Mesendoderm (in vitro differentiated cells): ENCODE data around the gene MTCL3.

ENCODE experiments used
- DNase-seq: peaks from one replicate; pipeline ENCODE4 v3.0.0; 2013
- H2AK5ac ChIP-seq: 2 replicates; pipeline ENCODE4 v1.6.1; 2013; ENCODE audit warnings: low read length, inconsistent platforms
- H2BK120ac ChIP-seq: 2 replicates; pipeline ENCODE4 v1.6.1; 2013; ENCODE audit warnings: low read depth, mild to moderate bottlenecking, low read length, moderate library complexity, mixed read lengths
- H2BK15ac ChIP-seq: replicated peaks from 2 replicates; pipeline ENCODE4 v1.6.1; 2013; ENCODE audit warnings: low read depth, mild to moderate bottlenecking, moderate library complexity
- H2BK5ac ChIP-seq: 2 replicates; pipeline ENCODE4 v1.6.1; 2013; ENCODE audit warnings: low read length, inconsistent platforms
- H3K18ac ChIP-seq: 2 replicates; pipeline ENCODE4 v1.6.1; 2013; ENCODE audit warnings: mild to moderate bottlenecking, low read length, mixed read lengths
- H3K23ac ChIP-seq: one replicate; pipeline ENCODE4 v1.6.1; 2013; ENCODE audit warnings: low read length
- H3K27ac ChIP-seq: 2 replicates; pipeline ENCODE4 v1.5.1; 2013; ENCODE audit warnings: low read depth, mild to moderate bottlenecking, inconsistent platforms, low read length, moderate library complexity
- H3K27me3 ChIP-seq: 2 replicates; pipeline ENCODE4 v1.6.1; 2013; ENCODE audit warnings: low read length, control low read depth, mild to moderate bottlenecking, inconsistent platforms; ENCODE audit not compliant: insufficient read depth, poor library complexity
- H3K36me3 ChIP-seq: 2 replicates; pipeline ENCODE4 v1.6.1; 2013; ENCODE audit warnings: low read length, inconsistent platforms; ENCODE audit not compliant: control insufficient read depth, insufficient read depth
- H3K4ac ChIP-seq: one replicate; pipeline ENCODE4 v1.6.1; 2013; ENCODE audit warnings: low read depth, mild to moderate bottlenecking, low read length, moderate library complexity
- H3K4me1 ChIP-seq: 2 replicates; pipeline ENCODE4 v1.6.1; 2013; ENCODE audit warnings: low read depth, low read length, inconsistent platforms; ENCODE audit not compliant: control insufficient read depth
- H3K4me2 ChIP-seq: 2 replicates; pipeline ENCODE4 v1.6.1; 2013; ENCODE audit warnings: low read length
- H3K4me3 ChIP-seq: 2 replicates; pipeline ENCODE4 v1.5.1; 2013; ENCODE audit warnings: mild to moderate bottlenecking, low read length
- H3K56ac ChIP-seq: one replicate; pipeline ENCODE4 v1.6.1; 2013; ENCODE audit warnings: low read length
- H3K79me1 ChIP-seq: 2 replicates; pipeline ENCODE4 v1.6.1; 2013; ENCODE audit warnings: low read length, inconsistent platforms
- H3K79me2 ChIP-seq: 2 replicates; pipeline ENCODE4 v1.6.1; 2013; ENCODE audit warnings: mild to moderate bottlenecking, low read length; ENCODE audit not compliant: control insufficient read depth, insufficient read depth
- H3K9ac ChIP-seq: 2 replicates; pipeline ENCODE4 v1.6.1; 2013; ENCODE audit warnings: low read length, inconsistent platforms
- H4K5ac ChIP-seq: one replicate; pipeline ENCODE4 v1.6.1; 2013; ENCODE audit warnings: low read length
- H4K8ac ChIP-seq: one replicate; pipeline ENCODE4 v1.6.1; 2013; ENCODE audit warnings: low read depth, mild to moderate bottlenecking, control low read depth, low read length, moderate library complexity
- WGBS: extraction: QIAGEN DNeasy Blood & Tissue Kit; methylation state at CpG from one replicate; pipeline ENCODE4 v1.1.7; 2013; ENCODE audit warnings: low lambda C conversion rate, missing lambda C conversion rate; ENCODE audit not compliant: insufficient coverage; ENCODE audit errors: extremely low coverage; 5-methylcytosine and 5-hydroxymethylcytosine counted together

The MTCL3 gene

GRCh38 chr6:127518191-127518709, 885 bp downstream of the MTCL3 start:
- Histone ChIP-seq H3K27me3 (no peaks in the 10 kb centered on the region), H2BK5ac (no peak overlapping the region), H3K4me3 (peak overlapping the region; percentile 64), H3K36me3 (no peaks in the 10 kb centered on the region), H4K8ac (no peak overlapping the region), H3K4me1 (peaks cover 2% of the 10 kb centered on the region), H3K4me2 (peak overlapping the region; percentile 49), H3K4ac (no peak overlapping the region), H3K27ac (no peak overlapping the region), H4K5ac (no peak overlapping the region), H2BK15ac (no peak overlapping the region), H3K18ac (no peak overlapping the region), H2BK120ac (no peak overlapping the region), H3K56ac (peak overlapping the region; percentile 37), H2AK5ac (no peak overlapping the region), H3K79me2 (peaks cover 3% of the 10 kb centered on the region), H3K9ac (peak overlapping the region; percentile 62), H3K79me1 (no peaks in the 10 kb centered on the region), H3K23ac (no peak overlapping the region)
- peak; percentile 63 for DNase-seq
- no CpG with 5 or more reads among the region's 10 CpGs for WGBS

DNA sequence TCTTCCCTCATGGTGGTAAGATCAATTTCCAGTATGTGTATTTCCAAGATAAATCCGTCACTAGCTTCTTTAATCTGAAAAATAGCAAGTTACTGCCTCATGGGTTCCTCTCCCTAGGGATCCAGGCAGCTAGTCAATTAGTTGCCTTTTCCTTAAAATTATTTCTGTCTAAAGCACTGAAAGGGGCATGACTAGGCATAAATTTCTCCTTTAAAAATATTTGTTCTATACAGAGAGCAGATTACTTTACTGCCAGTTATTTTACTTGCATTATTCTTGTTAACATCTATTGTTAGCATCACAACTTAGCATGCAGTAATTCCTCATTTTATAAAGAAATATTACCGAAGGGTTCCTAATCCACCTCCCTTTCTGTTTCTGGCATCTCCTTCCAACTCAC, 1.4 kb downstream of the MTCL3 start:
- Histone ChIP-seq H3K56ac (no peak overlapping the region), H3K4me3 (no peak overlapping the region), H3K4ac (no peak overlapping the region), H2BK120ac (no peak overlapping the region), H3K18ac (no peak overlapping the region), H3K23ac (no peak overlapping the region), H2BK15ac (no peak overlapping the region), H3K4me1 (peaks cover 2% of the 10 kb centered on the region), H3K27me3 (no peaks in the 10 kb centered on the region), H3K79me1 (no peaks in the 10 kb centered on the region), H4K8ac (no peak overlapping the region), H3K36me3 (no peaks in the 10 kb centered on the region), H3K27ac (no peak overlapping the region), H2BK5ac (no peak overlapping the region), H2AK5ac (no peak overlapping the region), H3K4me2 (peak overlapping the region; percentile 49), H3K79me2 (peaks cover 3% of the 10 kb centered on the region), H4K5ac (no peak overlapping the region), H3K9ac (peak overlapping the region; percentile 62)
- WGBS = no CpG with 5 or more reads among the region's 2 CpGs
- DNase-seq = no peak

DNA sequence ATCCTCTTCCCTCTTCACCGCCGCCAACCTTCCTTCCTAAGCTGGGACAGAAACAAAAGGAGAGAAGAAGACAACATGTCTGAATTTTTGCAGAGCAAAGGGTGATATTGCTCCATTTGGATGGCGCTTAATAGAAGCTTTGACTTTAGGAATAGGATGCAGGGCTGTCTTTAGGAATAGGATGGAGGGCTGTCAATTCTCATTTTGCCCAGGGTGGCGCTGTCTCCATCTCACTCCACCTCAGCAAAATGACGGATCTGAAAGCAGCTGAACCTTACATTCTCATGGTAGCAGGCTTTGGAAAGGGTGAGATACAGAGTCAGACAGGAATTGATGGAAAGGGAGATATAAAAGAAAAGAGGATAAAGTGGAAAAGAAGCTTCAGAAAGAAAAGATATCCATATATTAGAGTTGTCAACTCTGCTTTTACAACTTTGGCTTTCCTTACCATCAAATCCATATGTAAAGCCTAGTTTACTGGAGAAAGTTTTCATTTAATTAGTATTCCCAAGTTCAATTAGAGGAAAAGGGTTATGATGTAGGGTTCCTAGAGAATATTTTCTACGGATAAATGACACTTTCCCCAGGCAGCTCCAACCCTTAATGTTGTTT, 2.4 kb downstream of the MTCL3 start:
- Histone ChIP-seq H3K27me3 (no peaks in the 10 kb centered on the region), H3K4me2 (peak overlapping the region; percentile 95), H2AK5ac (no peak overlapping the region), H3K4ac (no peak overlapping the region), H3K18ac (no peak overlapping the region), H3K56ac (peak overlapping the region; percentile 69), H2BK120ac (no peak overlapping the region), H4K5ac (no peak overlapping the region), H3K23ac (no peak overlapping the region), H2BK5ac (no peak overlapping the region), H4K8ac (no peak overlapping the region), H2BK15ac (no peak overlapping the region), H3K36me3 (no peaks in the 10 kb centered on the region), H3K9ac (peak overlapping the region; percentile 59), H3K79me1 (no peaks in the 10 kb centered on the region), H3K4me3 (peak overlapping the region; percentile 51), H3K79me2 (peaks cover 3% of the 10 kb centered on the region), H3K4me1 (peaks cover 2% of the 10 kb centered on the region), H3K27ac (peak overlapping the region; percentile 75)
- peak; percentile 89 for DNase-seq
- no CpG with 5 or more reads among the region's 6 CpGs for WGBS

GRCh38 chr6:127515794-127516661, 3.1 kb downstream of the MTCL3 start:
- Histone ChIP-seq H3K4me1 (peaks cover 2% of the 10 kb centered on the region), H3K23ac (no peak overlapping the region), H3K79me1 (no peaks in the 10 kb centered on the region), H2AK5ac (no peak overlapping the region), H3K18ac (no peak overlapping the region), H3K56ac (peak overlapping the region; percentile 69), H3K79me2 (peaks cover 3% of the 10 kb centered on the region), H4K5ac (no peak overlapping the region), H4K8ac (no peak overlapping the region), H3K4ac (no peak overlapping the region), H3K4me2 (peak overlapping the region; percentile 97), H3K4me3 (peak overlapping the region; percentile 51), H2BK120ac (no peak overlapping the region), H3K9ac (peak overlapping the region; percentile 59), H3K27me3 (no peaks in the 10 kb centered on the region), H3K36me3 (no peaks in the 10 kb centered on the region), H3K27ac (peak overlapping the region; percentile 75), H2BK5ac (no peak overlapping the region), H2BK15ac (no peak overlapping the region)
- DNase-seq = peak; percentile 90
- no CpG with 5 or more reads among the region's 76 CpGs for WGBS

- Histone ChIP-seq H3K4me1 (peaks cover 2% of the 10 kb centered on the region), H3K23ac (no peak overlapping the region), H3K79me2 (peaks cover 3% of the 10 kb centered on the region), H3K4me3 (peak overlapping the region; percentile 51), H4K5ac (no peak overlapping the region), H3K27me3 (no peaks in the 10 kb centered on the region), H3K9ac (peak overlapping the region; percentile 66), H2BK15ac (no peak overlapping the region), H3K79me1 (no peaks in the 10 kb centered on the region), H3K18ac (no peak overlapping the region), H2BK120ac (no peak overlapping the region), H2AK5ac (no peak overlapping the region), H3K36me3 (no peaks in the 10 kb centered on the region), H3K4me2 (peak overlapping the region; percentile 97), H3K4ac (no peak overlapping the region), H4K8ac (no peak overlapping the region), H3K56ac (peak overlapping the region; percentile 69), H2BK5ac (no peak overlapping the region), H3K27ac (peak overlapping the region; percentile 75)
- DNase-seq = peak; percentile 89
- WGBS = no CpG with 5 or more reads among the region's 38 CpGs
Observed at GRCh38 chr6:127515234-127515793, 3.8 kb downstream of the MTCL3 start.
